HL-60 (cell line): Measurements from ENCODE around the gene TTC22.

Experiments
- DNase-seq, 2 experiments: peaks; one replicate each; pipeline ENCODE4 v3.0.0-alpha.2; 2010 to 2020; ENCODE audit warnings: low read depth in 1 of 2, low spot score in 1 of 2
- H3K27ac ChIP-seq: fragments of 250-450 bp; sonication (Bioruptor Pico); replicated peaks from 2 replicates; pipeline ENCODE4 v1.5.1; 2020; ENCODE audit warnings: mild to moderate bottlenecking, moderate library complexity
- H3K27me3 ChIP-seq: fragments of 250-450 bp; sonication (Bioruptor Pico); 2 replicates; pipeline ENCODE4 v1.5.1; 2021; ENCODE audit warnings: mild to moderate bottlenecking, moderate library complexity; ENCODE audit not compliant: insufficient read depth, poor library complexity, severe bottlenecking
- H3K4me3 ChIP-seq: replicated peaks from 2 replicates; pipeline ENCODE4 v1.5.1; 2011; ENCODE audit warnings: mild to moderate bottlenecking, control low read depth, low read length; ENCODE audit not compliant: insufficient read depth
- CTCF ChIP-seq: IDR thresholded peaks from one replicate; pipeline ENCODE4 v1.5.1; 2011; ENCODE audit warnings: low read length, control low read depth, inconsistent platforms; ENCODE audit not compliant: insufficient read depth
- GABPA ChIP-seq: IDR thresholded peaks from 2 replicates; pipeline ENCODE4 v1.6.1; 2012; ENCODE audit warnings: low read depth
- POLR2AphosphoS5 ChIP-seq: IDR thresholded peaks from 2 replicates; pipeline ENCODE4 v1.6.1; 2012; ENCODE audit warnings: low read depth
- REST ChIP-seq: IDR thresholded peaks from 2 replicates; pipeline ENCODE4 v1.6.1; 2012; ENCODE audit warnings: low read depth; ENCODE audit not compliant: insufficient replicate concordance
- SPI1 ChIP-seq: IDR thresholded peaks from 2 replicates; pipeline ENCODE4 v1.6.1; 2012; ENCODE audit warnings: low read depth, mild to moderate bottlenecking, borderline replicate concordance

The TTC22 gene

GRCh38 chr1:54738244-54738643, 62.9 kb downstream of the TTC22 start:
- no peak overlapping the region for H3K27ac ChIP-seq
- H3K4me3 ChIP-seq: no peak overlapping the region
- TF ChIP-seq SPI1: no peak
- no peak for TF ChIP-seq GABPA
- no peak for TF ChIP-seq REST
- TF ChIP-seq CTCF: no peak
- no peak for TF ChIP-seq POLR2AphosphoS5
- no peak for DNase-seq
- H3K27me3 ChIP-seq: no peaks in the 10 kb centered on the region

DNA sequence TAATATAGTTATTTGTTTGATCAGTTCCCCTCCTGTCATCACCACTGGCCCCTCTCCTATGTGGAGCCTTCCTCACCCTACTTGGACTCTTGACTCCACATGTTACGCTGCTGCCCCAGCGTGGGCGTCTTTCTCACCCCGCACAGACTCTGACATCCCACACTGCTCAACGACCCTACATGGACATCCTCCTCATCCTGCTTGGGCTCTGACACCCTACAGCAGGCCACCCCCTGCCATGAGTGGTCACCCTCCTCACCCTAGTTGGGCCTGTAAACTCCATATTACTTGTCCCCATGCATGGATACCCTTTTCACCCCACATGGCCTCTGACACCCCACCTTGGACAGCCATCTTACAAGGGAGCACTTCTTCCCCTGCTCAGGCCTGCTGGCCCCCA, 64.4 kb downstream of the TTC22 start:
- no peak for DNase-seq
- TF ChIP-seq REST: no peak
- no peak for TF ChIP-seq CTCF
- no peak for TF ChIP-seq GABPA
- TF ChIP-seq POLR2AphosphoS5: no peak
- no peak for TF ChIP-seq SPI1
- no peak overlapping the region for H3K4me3 ChIP-seq
- no peaks in the 10 kb centered on the region for H3K27me3 ChIP-seq
- H3K27ac ChIP-seq: no peak overlapping the region
